DLD1 (cell line): ENCODE data around the gene XYLT1.

ENCODE experiments used
- in situ Hi-C: cut with HindIII; loops from 2 replicates; pipeline ENCODE4 v1.10.0; 2017; ENCODE audit warnings: low sequenced_read_pairs

The XYLT1 gene

GRCh38 chr16:17404941-17405689, 65.6 kb downstream of the XYLT1 start:
- in situ Hi-C loops: no loop called here

- in situ Hi-C loops: no loop called here
These were observed 66.8 kb downstream of the XYLT1 start for GRCh38 chr16:17403859-17404545.

DNA sequence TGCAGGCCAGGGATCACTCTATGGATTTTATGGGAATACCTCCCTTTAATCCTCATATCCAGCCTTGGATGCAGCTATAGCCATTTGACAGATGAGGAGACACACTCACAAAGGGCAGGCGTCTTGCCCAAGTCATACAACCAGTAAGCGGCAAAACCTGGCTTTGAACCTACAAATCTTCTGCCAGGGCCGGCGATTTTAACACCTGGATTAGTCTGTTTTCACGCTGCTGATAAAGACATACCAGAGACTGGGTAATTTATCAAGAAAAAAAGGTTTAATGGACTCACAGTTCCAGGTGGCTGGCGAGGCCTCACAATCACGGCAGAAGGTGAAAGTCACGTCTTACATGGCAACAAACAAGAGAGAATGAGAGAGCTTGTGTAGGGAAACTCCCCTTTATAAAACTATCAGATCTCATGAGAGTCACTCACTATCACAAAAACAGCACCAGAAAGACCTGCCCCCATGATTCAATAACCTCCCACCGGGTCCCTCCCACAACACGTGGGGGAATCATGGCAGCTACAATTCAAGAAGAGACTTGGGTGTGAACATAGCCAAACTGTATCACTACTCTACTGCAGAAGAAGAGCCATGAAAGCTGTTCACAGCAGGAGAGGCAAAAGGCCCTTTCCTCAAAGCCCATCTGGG, 67.5 kb downstream of the XYLT1 start:
- in situ Hi-C loops: no loop called here

DNA sequence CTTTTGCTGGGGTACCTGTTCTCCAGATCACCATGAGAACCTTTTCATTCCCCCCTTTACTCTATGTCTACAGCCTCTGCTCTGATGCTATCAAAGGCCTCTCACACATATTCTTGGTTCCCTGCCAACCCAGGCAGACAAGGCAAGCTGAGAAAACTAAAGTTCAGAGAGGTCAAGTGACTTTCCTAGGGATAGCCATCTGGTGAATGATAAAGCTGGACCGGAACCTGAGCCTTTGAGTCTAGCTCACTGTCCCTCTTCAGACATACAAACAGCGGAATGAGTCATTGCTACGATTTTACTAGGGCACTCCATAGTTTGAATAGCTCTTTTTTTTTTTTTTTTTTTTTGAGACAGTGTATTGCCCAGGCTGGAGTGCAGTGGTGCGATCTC, 73.3 kb downstream of the XYLT1 start:
- in situ Hi-C loops: no loop called here

DNA sequence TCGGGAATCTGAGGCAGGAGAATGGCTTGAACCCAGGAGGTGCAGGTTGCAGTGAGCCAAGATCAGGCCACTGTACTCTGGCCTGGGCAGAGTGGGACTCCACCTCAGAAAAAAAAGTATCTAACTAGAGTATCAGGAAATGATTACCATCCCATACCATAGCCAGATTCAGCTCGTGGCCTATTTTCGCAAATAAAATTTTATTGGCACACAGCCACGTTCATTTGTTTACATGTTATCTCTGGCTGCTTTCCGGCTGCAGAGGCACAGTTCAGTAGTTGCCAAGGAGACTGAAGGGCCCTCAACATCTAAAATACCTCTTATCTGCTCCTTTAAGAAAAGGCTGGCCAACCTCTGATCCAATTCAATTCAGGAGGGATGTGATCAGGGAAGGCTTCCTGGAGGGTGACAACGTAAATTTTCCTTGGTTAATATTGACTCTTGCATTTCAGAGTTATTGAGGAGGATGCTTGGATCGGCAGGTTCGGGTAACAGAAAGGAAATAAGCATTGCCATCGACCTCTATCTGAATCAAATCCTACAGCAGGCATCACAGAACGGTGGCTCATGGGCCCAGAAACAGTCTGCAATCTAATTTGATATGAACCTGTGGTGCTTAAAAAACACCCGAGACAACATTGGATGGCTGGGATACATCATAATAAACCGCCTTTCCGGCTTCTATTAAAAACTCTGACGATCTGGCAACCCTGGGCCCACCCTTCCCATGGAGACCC, 73.8 kb downstream of the XYLT1 start:
- in situ Hi-C loops: no loop called here

GRCh38 chr16:17395849-17396480, 74.8 kb downstream of the XYLT1 start:
- in situ Hi-C loops: no loop called here

GRCh38 chr16:17392857-17393692, 77.7 kb downstream of the XYLT1 start:
- in situ Hi-C loops: no loop called here

- in situ Hi-C loops: no loop called here
These were observed 78.5 kb downstream of the XYLT1 start for GRCh38 chr16:17392127-17392856.

GRCh38 chr16:17391715-17392114, 79.0 kb downstream of the XYLT1 start:
- in situ Hi-C loops: no loop called here

GRCh38 chr16:17389384-17389783, 81.4 kb downstream of the XYLT1 start:
- in situ Hi-C loops: no loop called here

- in situ Hi-C loops: no loop called here
These were observed 83.5 kb downstream of the XYLT1 start for GRCh38 chr16:17387256-17387655.

GRCh38 chr16:17386229-17386628, 84.5 kb downstream of the XYLT1 start:
- in situ Hi-C loops: no loop called here

DNA sequence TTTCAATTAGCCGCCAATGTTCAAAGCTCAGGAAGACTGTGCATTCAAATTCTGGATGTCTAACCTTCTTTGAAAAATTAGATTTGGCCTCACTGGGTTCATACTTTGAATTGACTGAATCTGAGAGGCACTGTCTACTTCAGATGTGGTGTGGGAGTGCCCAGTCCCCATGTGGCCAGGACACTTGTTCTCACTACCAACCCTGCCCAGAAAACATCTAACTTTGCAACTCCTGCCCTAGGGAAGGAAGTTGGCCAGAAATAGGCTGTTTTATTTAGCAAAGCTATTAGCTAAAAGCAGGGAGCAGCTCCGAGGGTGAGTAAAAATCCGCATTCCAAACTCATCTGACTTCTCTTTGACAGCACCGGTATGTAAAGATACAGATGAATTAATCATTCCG, 86.3 kb downstream of the XYLT1 start:
- in situ Hi-C loops: no loop called here

GRCh38 chr16:17382949-17383863, 87.6 kb downstream of the XYLT1 start:
- in situ Hi-C loops: no loop called here

- in situ Hi-C loops: no loop called here
These were observed 88.2 kb downstream of the XYLT1 start for GRCh38 chr16:17382514-17382913.

GRCh38 chr16:17381784-17382183, 89.0 kb downstream of the XYLT1 start:
- in situ Hi-C loops: no loop called here

DNA sequence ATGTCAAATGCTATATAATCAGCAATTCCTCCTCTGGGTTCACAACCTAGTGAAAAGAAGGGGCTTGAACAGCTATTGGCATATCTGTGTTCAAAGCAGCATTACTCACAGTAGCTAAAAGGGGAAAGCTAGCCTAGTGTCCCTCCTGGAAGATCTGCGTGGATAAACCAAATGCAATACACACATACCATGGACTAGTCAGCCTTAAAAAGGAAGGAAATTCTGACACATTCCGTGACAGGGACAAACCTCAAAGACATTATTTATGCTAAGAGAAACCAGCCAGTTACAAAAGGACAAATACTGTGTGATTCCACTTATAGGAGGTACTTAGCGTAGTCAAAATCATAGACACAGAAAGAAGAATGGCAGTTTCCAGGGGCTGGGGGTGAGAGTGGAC, 90.1 kb downstream of the XYLT1 start:
- in situ Hi-C loops: no loop called here

GRCh38 chr16:17379121-17379571, 91.6 kb downstream of the XYLT1 start:
- in situ Hi-C loops: no loop called here
